GM12891 (cell line): ENCODE data around the gene MYCBPAP.

ENCODE experiments used
- PAX5 ChIP-seq: IDR thresholded peaks from 2 replicates; pipeline ENCODE4 v1.6.1; 2011; ENCODE audit warnings: low read length, moderate library complexity, mild to moderate bottlenecking; ENCODE audit not compliant: insufficient read depth, severe bottlenecking
- POLR2A ChIP-seq: IDR thresholded peaks from 2 replicates; pipeline ENCODE4 v1.6.1; 2011; ENCODE audit warnings: low read depth, low read length, control low read depth
- POLR2AphosphoS5 ChIP-seq: IDR thresholded peaks from 2 replicates; pipeline ENCODE4 v1.6.1; 2011; ENCODE audit warnings: low read depth, low read length, control low read depth
- POU2F2 ChIP-seq: IDR thresholded peaks from 2 replicates; pipeline ENCODE4 v1.6.1; 2011; ENCODE audit warnings: low read depth, mild to moderate bottlenecking, control low read depth, low read length, moderate library complexity
- SPI1 ChIP-seq: IDR thresholded peaks from 2 replicates; pipeline ENCODE4 v1.6.1; 2011; ENCODE audit warnings: low read depth, low read length, control low read depth
- TAF1 ChIP-seq: IDR thresholded peaks from 2 replicates; pipeline ENCODE4 v1.6.1; 2011; ENCODE audit warnings: low read depth, low read length, control low read depth

- TF ChIP-seq TAF1 (no peak), POLR2AphosphoS5 (no peak), SPI1 (no peak), POLR2A (no peak), POU2F2 (no peak), PAX5 (no peak)
Observed at GRCh38 chr17:50505591-50506130, 2.6 kb upstream of the MYCBPAP start.
